ENCODE data around the gene ABCC2.

The ABCC2 gene

DNA sequence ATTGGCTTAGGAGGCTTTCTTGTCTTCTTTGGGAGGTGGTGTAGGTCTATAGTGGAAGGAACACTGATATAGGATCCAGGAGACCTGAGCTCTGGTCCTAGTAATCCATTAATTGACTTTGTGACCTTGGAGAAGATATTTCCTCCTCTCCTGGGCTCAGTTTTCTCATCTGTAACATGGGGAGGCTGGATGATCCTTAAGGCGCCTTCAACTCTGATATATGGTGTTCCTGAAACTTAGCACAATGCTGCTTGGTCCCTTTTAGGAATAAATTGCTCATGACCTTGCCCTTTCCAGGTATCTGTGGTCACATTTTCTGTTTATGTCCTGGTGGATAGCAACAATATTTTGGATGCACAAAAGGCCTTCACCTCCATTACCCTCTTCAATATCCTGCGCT, 25.3 kb downstream of the ABCC2 start:
- WGBS (ENCODE audit: insufficient coverage, insufficient read length) = no CpG with 5 or more reads among the region's 2 CpGs
- H3K27ac ChIP-seq (ENCODE audit: low read length) = no peak overlapping the region
- H3K36me3 ChIP-seq (ENCODE audit: control insufficient read depth, insufficient read depth, low read length) = no peaks in the 10 kb centered on the region
- no peaks in the 10 kb centered on the region for H3K9me3 ChIP-seq (ENCODE audit: control insufficient read depth, insufficient read depth, low read length)
- H3K27me3 ChIP-seq (ENCODE audit: control insufficient read depth, insufficient read depth, low read length) = no peaks in the 10 kb centered on the region
- no peak for DNase-seq (ENCODE audit: low read depth, low spot score)
- no peak overlapping the region for H3K4me3 ChIP-seq (ENCODE audit: low read length)
- no peaks in the 10 kb centered on the region for H3K4me1 ChIP-seq (ENCODE audit: control insufficient read depth, insufficient read depth, low read length)

DNA sequence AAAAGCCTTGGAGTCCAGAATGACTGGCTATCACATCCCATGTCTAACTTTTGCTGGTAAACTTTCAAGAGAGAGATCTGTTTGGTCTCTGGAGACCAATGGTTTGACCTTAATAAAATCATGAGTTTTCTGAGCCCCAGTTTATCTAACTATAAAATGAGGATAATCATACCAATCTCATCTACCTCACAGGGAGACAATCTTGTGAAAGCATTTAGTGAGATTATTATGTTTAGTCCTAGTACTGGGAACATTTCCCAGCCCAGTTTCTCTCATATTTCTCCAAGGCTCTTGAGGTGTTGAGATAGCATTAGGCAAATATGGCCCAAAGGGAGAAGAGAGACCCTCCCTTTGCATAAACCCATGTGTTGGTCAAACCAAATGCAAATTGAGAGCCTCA, 25.8 kb downstream of the ABCC2 start:
- H3K36me3 ChIP-seq (ENCODE audit: control insufficient read depth, insufficient read depth, low read length) = no peaks in the 10 kb centered on the region
- H3K9me3 ChIP-seq (ENCODE audit: control insufficient read depth, insufficient read depth, low read length) = no peaks in the 10 kb centered on the region
- no peaks in the 10 kb centered on the region for H3K27me3 ChIP-seq (ENCODE audit: control insufficient read depth, insufficient read depth, low read length)
- H3K27ac ChIP-seq (ENCODE audit: low read length) = no peak overlapping the region
- no peaks in the 10 kb centered on the region for H3K4me1 ChIP-seq (ENCODE audit: control insufficient read depth, insufficient read depth, low read length)
- DNase-seq (ENCODE audit: low read depth, low spot score) = no peak
- no peak overlapping the region for H3K4me3 ChIP-seq (ENCODE audit: low read length)

- H3K4me3 ChIP-seq (ENCODE audit: low read length) = no peak overlapping the region
- no CpG with 5 or more reads among the region's 2 CpGs for WGBS (ENCODE audit: insufficient coverage, insufficient read length)
- no peak for DNase-seq (ENCODE audit: low read depth, low spot score)
- no peaks in the 10 kb centered on the region for H3K36me3 ChIP-seq (ENCODE audit: control insufficient read depth, insufficient read depth, low read length)
- H3K4me1 ChIP-seq (ENCODE audit: control insufficient read depth, insufficient read depth, low read length) = no peaks in the 10 kb centered on the region
- H3K27ac ChIP-seq (ENCODE audit: low read length) = no peak overlapping the region
- H3K9me3 ChIP-seq (ENCODE audit: control insufficient read depth, insufficient read depth, low read length) = no peaks in the 10 kb centered on the region
- no peaks in the 10 kb centered on the region for H3K27me3 ChIP-seq (ENCODE audit: control insufficient read depth, insufficient read depth, low read length)
Measured at GRCh38 chr10:99809481-99809880, 27.0 kb downstream of the ABCC2 start.

DNA sequence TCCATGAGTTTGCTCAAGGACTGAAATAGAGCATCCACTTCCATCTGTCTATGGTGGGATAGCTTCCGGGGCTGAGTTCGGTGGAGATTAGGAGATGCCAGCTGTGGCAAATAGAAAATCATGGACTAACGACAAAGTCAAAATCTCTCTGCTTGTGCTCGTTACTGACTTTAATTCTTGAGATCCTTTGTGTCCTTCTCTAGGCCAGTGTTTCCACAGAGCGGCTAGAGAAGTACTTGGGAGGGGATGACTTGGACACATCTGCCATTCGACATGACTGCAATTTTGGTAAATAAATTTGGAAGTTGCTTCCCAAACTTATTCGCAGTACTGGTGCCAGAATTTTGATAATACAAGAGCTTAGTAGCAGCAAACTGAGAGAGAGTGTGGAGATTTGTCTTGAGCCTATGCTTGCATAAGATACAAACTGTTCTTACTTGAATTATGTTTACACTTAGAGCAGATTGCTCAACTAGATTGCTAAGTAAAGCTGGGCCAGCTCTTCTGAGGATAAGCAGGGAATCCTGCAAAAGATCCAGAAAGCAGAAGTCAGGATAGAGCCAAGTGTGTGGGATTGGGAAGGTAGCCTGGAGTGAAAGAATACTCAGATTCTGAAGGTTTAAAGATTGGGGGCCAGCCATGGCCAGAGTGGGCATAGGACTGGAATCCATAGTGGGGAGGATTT, 27.6 kb downstream of the ABCC2 start:
- Histone ChIP-seq H3K36me3 (ENCODE audit: control insufficient read depth, insufficient read depth, low read length) (no peaks in the 10 kb centered on the region), H3K27me3 (ENCODE audit: control insufficient read depth, insufficient read depth, low read length) (no peaks in the 10 kb centered on the region), H3K27ac (ENCODE audit: low read length) (no peak overlapping the region), H3K4me3 (ENCODE audit: low read length) (no peak overlapping the region), H3K9me3 (ENCODE audit: control insufficient read depth, insufficient read depth, low read length) (no peaks in the 10 kb centered on the region), H3K4me1 (ENCODE audit: control insufficient read depth, insufficient read depth, low read length) (no peaks in the 10 kb centered on the region)
- no CpG with 5 or more reads among the region's 7 CpGs for WGBS (ENCODE audit: insufficient coverage, insufficient read length)
- no peak for DNase-seq (ENCODE audit: low read depth, low spot score)

DNA sequence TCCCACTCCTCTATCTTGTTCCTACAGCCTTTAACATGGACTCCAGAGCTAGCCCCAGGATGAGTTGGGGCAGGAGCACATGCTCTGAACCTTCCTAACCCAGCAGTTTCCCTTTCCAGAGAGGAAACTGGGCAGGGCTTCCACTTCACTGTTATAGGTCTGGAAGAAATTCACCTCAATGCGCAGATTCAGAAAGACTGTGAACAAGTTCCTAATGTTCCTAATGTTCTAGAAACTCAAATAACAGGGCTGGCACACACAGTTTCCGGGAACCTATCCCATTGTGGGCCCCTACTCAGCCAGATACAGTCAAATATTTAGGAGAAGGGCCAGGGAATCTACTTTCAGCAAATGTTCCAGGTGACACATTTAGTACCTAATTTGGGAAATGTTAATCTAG, 29.7 kb downstream of the ABCC2 start:
- Histone ChIP-seq H3K27ac (ENCODE audit: low read length) (no peak overlapping the region), H3K4me3 (ENCODE audit: low read length) (no peak overlapping the region), H3K4me1 (ENCODE audit: control insufficient read depth, insufficient read depth, low read length) (no peaks in the 10 kb centered on the region), H3K36me3 (ENCODE audit: control insufficient read depth, insufficient read depth, low read length) (no peaks in the 10 kb centered on the region), H3K27me3 (ENCODE audit: control insufficient read depth, insufficient read depth, low read length) (no peaks in the 10 kb centered on the region), H3K9me3 (ENCODE audit: control insufficient read depth, insufficient read depth, low read length) (no peaks in the 10 kb centered on the region)
- no peak for DNase-seq (ENCODE audit: low read depth, low spot score)
- no CpG with 5 or more reads among the region's 2 CpGs for WGBS (ENCODE audit: insufficient coverage, insufficient read length)

DNA sequence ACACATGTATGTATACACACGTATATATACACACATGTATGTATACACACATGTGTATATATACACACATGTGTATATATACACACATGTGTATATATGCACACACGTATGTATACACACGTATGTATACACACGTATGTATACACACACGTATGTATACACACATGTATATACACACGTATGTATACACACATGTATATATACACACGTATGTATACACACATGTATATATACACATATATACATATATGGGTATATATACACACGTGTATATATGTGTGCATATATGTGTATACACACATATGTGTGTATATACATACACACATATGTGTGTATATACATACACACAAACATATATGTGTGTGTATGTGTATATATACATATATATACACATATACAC, 31.7 kb downstream of the ABCC2 start:
- no peak for DNase-seq (ENCODE audit: low read depth, low spot score)
- Histone ChIP-seq H3K9me3 (ENCODE audit: control insufficient read depth, insufficient read depth, low read length) (no peaks in the 10 kb centered on the region), H3K27me3 (ENCODE audit: control insufficient read depth, insufficient read depth, low read length) (no peaks in the 10 kb centered on the region), H3K27ac (ENCODE audit: low read length) (no peak overlapping the region), H3K4me1 (ENCODE audit: control insufficient read depth, insufficient read depth, low read length) (no peaks in the 10 kb centered on the region), H3K4me3 (ENCODE audit: low read length) (no peak overlapping the region), H3K36me3 (ENCODE audit: control insufficient read depth, insufficient read depth, low read length) (no peaks in the 10 kb centered on the region)
- no CpG with 5 or more reads among the region's 8 CpGs for WGBS (ENCODE audit: insufficient coverage, insufficient read length)

GRCh38 chr10:99815621-99816020, 33.2 kb downstream of the ABCC2 start:
- Histone ChIP-seq H3K27me3 (ENCODE audit: control insufficient read depth, insufficient read depth, low read length) (no peaks in the 10 kb centered on the region), H3K4me1 (ENCODE audit: control insufficient read depth, insufficient read depth, low read length) (no peaks in the 10 kb centered on the region), H3K36me3 (ENCODE audit: control insufficient read depth, insufficient read depth, low read length) (no peaks in the 10 kb centered on the region), H3K27ac (ENCODE audit: low read length) (no peak overlapping the region), H3K4me3 (ENCODE audit: low read length) (no peak overlapping the region), H3K9me3 (ENCODE audit: control insufficient read depth, insufficient read depth, low read length) (no peaks in the 10 kb centered on the region)
- no CpG with 5 or more reads among the region's 2 CpGs for WGBS (ENCODE audit: insufficient coverage, insufficient read length)
- DNase-seq (ENCODE audit: low read depth, low spot score) = no peak

GRCh38 chr10:99827936-99828335, 45.5 kb downstream of the ABCC2 start:
- Histone ChIP-seq H3K9me3 (ENCODE audit: control insufficient read depth, insufficient read depth, low read length) (no peaks in the 10 kb centered on the region), H3K27me3 (ENCODE audit: control insufficient read depth, insufficient read depth, low read length) (no peaks in the 10 kb centered on the region), H3K27ac (ENCODE audit: low read length) (no peak overlapping the region), H3K4me3 (ENCODE audit: low read length) (no peak overlapping the region), H3K36me3 (ENCODE audit: control insufficient read depth, insufficient read depth, low read length) (no peaks in the 10 kb centered on the region), H3K4me1 (ENCODE audit: control insufficient read depth, insufficient read depth, low read length) (no peaks in the 10 kb centered on the region)
- DNase-seq (ENCODE audit: low read depth, low spot score) = no peak
- WGBS (ENCODE audit: insufficient coverage, insufficient read length) = no CpG with 5 or more reads among the region's 3 CpGs

DNA sequence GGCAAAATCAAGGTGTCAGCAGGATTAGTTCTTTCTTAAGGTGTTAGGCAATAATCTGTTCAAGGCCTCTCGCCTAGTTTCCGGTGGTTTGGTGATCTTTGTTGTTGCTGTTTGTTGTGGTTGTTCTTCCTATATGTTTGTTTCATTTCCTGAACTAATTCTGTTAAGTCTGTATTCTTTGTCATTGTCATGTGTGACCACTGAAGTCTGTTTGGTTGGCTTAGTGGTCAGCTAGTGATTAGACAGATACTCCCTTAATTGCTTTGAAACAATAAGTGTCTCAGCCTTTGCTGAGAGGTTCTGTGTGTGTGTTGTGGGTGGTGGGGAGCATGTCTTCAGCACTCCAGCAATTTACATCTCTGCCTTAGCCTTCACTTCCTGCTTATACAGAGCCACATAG, 46.0 kb downstream of the ABCC2 start:
- H3K27ac ChIP-seq (ENCODE audit: low read length) = no peak overlapping the region
- no peaks in the 10 kb centered on the region for H3K27me3 ChIP-seq (ENCODE audit: control insufficient read depth, insufficient read depth, low read length)
- no peaks in the 10 kb centered on the region for H3K9me3 ChIP-seq (ENCODE audit: control insufficient read depth, insufficient read depth, low read length)
- DNase-seq (ENCODE audit: low read depth, low spot score) = no peak
- no peak overlapping the region for H3K4me3 ChIP-seq (ENCODE audit: low read length)
- H3K4me1 ChIP-seq (ENCODE audit: control insufficient read depth, insufficient read depth, low read length) = no peaks in the 10 kb centered on the region
- no CpG with 5 or more reads among the region's 2 CpGs for WGBS (ENCODE audit: insufficient coverage, insufficient read length)
- no peaks in the 10 kb centered on the region for H3K36me3 ChIP-seq (ENCODE audit: control insufficient read depth, insufficient read depth, low read length)

DNA sequence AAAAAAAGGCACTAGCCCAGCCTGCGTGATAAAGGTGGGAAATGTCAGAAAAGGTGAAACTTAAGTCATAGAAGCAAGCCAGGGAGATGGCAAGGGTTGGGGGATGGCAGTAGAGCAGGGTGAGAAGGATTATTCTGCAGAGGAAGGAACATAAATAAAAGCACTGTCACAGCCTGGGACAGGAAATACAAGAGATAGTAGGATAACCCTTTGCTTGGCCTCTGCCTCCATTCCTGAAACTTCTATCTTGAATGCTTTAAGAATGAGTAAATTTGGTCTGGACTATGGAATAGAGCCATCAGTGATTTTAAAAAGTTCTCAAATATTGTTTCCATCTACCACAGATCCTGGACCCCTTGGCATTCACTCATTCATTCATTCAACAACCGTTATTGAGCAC, 50.0 kb downstream of the ABCC2 start:
- no CpG with 5 or more reads among the region's 2 CpGs for WGBS (ENCODE audit: insufficient coverage, insufficient read length)
- Histone ChIP-seq H3K27ac (ENCODE audit: low read length) (no peak overlapping the region), H3K4me3 (ENCODE audit: low read length) (no peak overlapping the region), H3K27me3 (ENCODE audit: control insufficient read depth, insufficient read depth, low read length) (no peaks in the 10 kb centered on the region), H3K9me3 (ENCODE audit: control insufficient read depth, insufficient read depth, low read length) (no peaks in the 10 kb centered on the region), H3K36me3 (ENCODE audit: control insufficient read depth, insufficient read depth, low read length) (no peaks in the 10 kb centered on the region), H3K4me1 (ENCODE audit: control insufficient read depth, insufficient read depth, low read length) (no peaks in the 10 kb centered on the region)
- DNase-seq (ENCODE audit: low read depth, low spot score) = no peak

- no CpG with 5 or more reads among the region's 4 CpGs for WGBS (ENCODE audit: insufficient coverage, insufficient read length)
- no peak for DNase-seq (ENCODE audit: low read depth, low spot score)
- Histone ChIP-seq H3K27me3 (ENCODE audit: control insufficient read depth, insufficient read depth, low read length) (no peaks in the 10 kb centered on the region), H3K4me1 (ENCODE audit: control insufficient read depth, insufficient read depth, low read length) (no peaks in the 10 kb centered on the region), H3K36me3 (ENCODE audit: control insufficient read depth, insufficient read depth, low read length) (no peaks in the 10 kb centered on the region), H3K4me3 (ENCODE audit: low read length) (no peak overlapping the region), H3K27ac (ENCODE audit: low read length) (no peak overlapping the region), H3K9me3 (ENCODE audit: control insufficient read depth, insufficient read depth, low read length) (no peaks in the 10 kb centered on the region)
Measured at GRCh38 chr10:99834410-99834809, 52.0 kb downstream of the ABCC2 start.

Data from iPS DF 6.9 (cell line).